Left lung (tissue), 10 donors: ENCODE results near the gene SUMO3. TPM values are rescaled to one million over a fixed set of nuclear protein-coding genes. Genes with fewer than 3 reads are reported as not detected.

Experiments used
- ATAC-seq: fragments of 200-7000 bp; cut with Tn5 transposase; one replicate; pipeline ENCODE4 v1.9.1; 2020; ENCODE audit warnings: moderate library complexity
- DNase-seq, 4 donors: peaks; one replicate each; pipeline ENCODE4 v3.0.0-alpha.2; 2013 to 2020
- H3K27ac ChIP-seq, 2 donors: fragments of 200-600 bp; sonication (generic) in 1 of 2; one replicate each; pipeline versions ENCODE4 v1.5.0 to v1.8.0; 2020 to 2021
- H3K27me3 ChIP-seq, 2 donors: fragments of 200-600 bp; sonication (generic) in 1 of 2; one replicate each; pipeline versions ENCODE4 v1.5.0 to v1.8.0; 2020 to 2021
- H3K36me3 ChIP-seq, 2 donors: fragments of 200-600 bp; sonication (generic) in 1 of 2; one replicate each; pipeline versions ENCODE4 v1.5.0 to v1.8.0; 2020 to 2021
- H3K4me1 ChIP-seq, 2 donors: fragments of 200-600 bp; one replicate each; pipeline ENCODE4 v1.8.0; 2021
- H3K4me3 ChIP-seq, 2 donors: fragments of 200-600 bp; sonication (generic) in 1 of 2; one replicate each; pipeline versions ENCODE4 v1.5.0 to v1.8.0; 2020 to 2021; ENCODE audit warnings: mild to moderate bottlenecking in 1 of 2
- H3K9me3 ChIP-seq, 2 donors: fragments of 200-600 bp; sonication (generic) in 1 of 2; one replicate each; pipeline versions ENCODE4 v1.5.0 to v1.8.0; 2020 to 2021
- CTCF ChIP-seq, 2 donors: fragments of 200-600 bp; sonication (generic) in 1 of 2; IDR thresholded peaks; one replicate each; pipeline versions ENCODE4 v1.5.0 to v1.8.0; 2021; ENCODE audit warnings: antibody characterized with exemption in 2 of 2
- intact Hi-C, 2 donors: fragments of 100-400 bp; cut with DNase I; formaldehyde crosslinking; loops; one replicate each; pipeline versions ENCODE4 v1.11.2 to v1.14.2; 2022
- polyA plus RNA-seq, 6 donors: library from polyadenylated mRNA; unstranded; fragments of 120-200 nt; gene quantifications; one replicate each; pipeline ENCODE4 v1.2.1, GENCODE V29; 2013; ENCODE audit not compliant: insufficient read length in 6 of 6
- total RNA-seq, 2 donors: library from RNA; stranded (reverse); fragmentation: NEBNext Ultra II Directional; extraction: Animal tissue kit (Norgen Biotek cat#: 25700); gene quantifications; one replicate each; pipeline ENCODE4 v1.2.1, GENCODE V29; 2021
- donor health status: DM: no; HTN: yes; CAD: no.
- donor health status: DM: no; HTN: no; CAD: no.

The SUMO3 gene
- total and polyA plus RNA-seq, 8 donors: 92.4 to 136 (median 118) TPM

GRCh38 chr21:44761011-44761729 is 56.7 kb downstream of the SUMO3 start:
- H3K27me3 ChIP-seq: peaks cover 0 to 13% of the 10 kb centered on the region in 2 donors
- ATAC-seq (peak; percentile 59), DNase-seq (no peak)
- no peaks in the 10 kb centered on the region for H3K9me3 ChIP-seq
- no peaks in the 10 kb centered on the region for H3K36me3 ChIP-seq
- no peak for TF ChIP-seq CTCF (IDR thresholded peaks at IDR 0.05)
- no peaks in the 10 kb centered on the region for H3K4me1 ChIP-seq
- intact Hi-C loops: no loop called here
- H3K27ac ChIP-seq: no peak overlapping the region
- H3K4me3 ChIP-seq: no peak overlapping the region

GRCh38 chr21:44760376-44760775 is 57.5 kb downstream of the SUMO3 start:
- Histone ChIP-seq H3K9me3 (no peaks in the 10 kb centered on the region), H3K4me3 (no peak overlapping the region), H3K4me1 (no peaks in the 10 kb centered on the region), H3K27ac (no peak overlapping the region), H3K27me3 (peaks cover 0 to 13% of the 10 kb centered on the region in 2 donors), H3K36me3 (no peaks in the 10 kb centered on the region)
- no peak for ATAC-seq
- TF ChIP-seq CTCF (IDR thresholded peaks at IDR 0.05): no peak
- DNase-seq: no peak
- intact Hi-C loops: no loop called here

- ATAC-seq: no peak
- intact Hi-C loops: no loop called here
These were observed 58.1 kb downstream of the SUMO3 start for GRCh38 chr21:44759628-44760285.

GRCh38 chr21:44758781-44759627 is 58.9 kb downstream of the SUMO3 start:
- Histone ChIP-seq H3K9me3 (no peaks in the 10 kb centered on the region), H3K36me3 (no peaks in the 10 kb centered on the region), H3K27me3 (peaks cover 0 to 13% of the 10 kb centered on the region in 2 donors), H3K4me1 (no peaks in the 10 kb centered on the region), H3K27ac (no peak overlapping the region), H3K4me3 (no peak overlapping the region)
- no peak for TF ChIP-seq CTCF (IDR thresholded peaks at IDR 0.05)
- ATAC-seq (peak; percentile 59), DNase-seq (peak in 1 of 4 donors; percentile 72)
- intact Hi-C loops: no loop called here

More at GRCh38 chr21:44759628-44760285, 58.1 kb downstream of the SUMO3 start:
- Histone ChIP-seq H3K9me3 (no peaks in the 10 kb centered on the region), H3K4me1 (no peaks in the 10 kb centered on the region), H3K36me3 (no peaks in the 10 kb centered on the region), H3K27ac (no peak overlapping the region), H3K4me3 (no peak overlapping the region), H3K27me3 (peaks cover 0 to 13% of the 10 kb centered on the region in 2 donors)
- TF ChIP-seq CTCF (IDR thresholded peaks at IDR 0.05): no peak
- no peak for DNase-seq

GRCh38 chr21:44758141-44758561 is 59.7 kb downstream of the SUMO3 start:
- H3K4me1 ChIP-seq: no peaks in the 10 kb centered on the region
- intact Hi-C loops: no loop called here
- no peaks in the 10 kb centered on the region for H3K9me3 ChIP-seq
- H3K4me3 ChIP-seq: no peak overlapping the region
- DNase-seq: no peak
- H3K36me3 ChIP-seq: no peaks in the 10 kb centered on the region
- no peak overlapping the region for H3K27ac ChIP-seq
- no peak for ATAC-seq
- TF ChIP-seq CTCF (IDR thresholded peaks at IDR 0.05): no peak
- peaks cover 0 to 13% of the 10 kb centered on the region in 2 donors for H3K27me3 ChIP-seq
